ENCODE data around the gene TYRO3. TPM values are rescaled to one million over a fixed set of nuclear protein-coding genes. Genes with fewer than 3 reads are reported as not detected.

The TYRO3 gene
- total and polyA plus RNA-seq, 2 of the 13 experiments (the other 11 are each of a cell fraction or from before 2014, with no cell fraction given): 24.0 to 43.6 TPM

- TF ChIP-seq THAP9 (CRISPR knock-in tag; IDR thresholded peaks at IDR 0.05; ENCODE audit: borderline replicate concordance): no peak
- no peak for TF ChIP-seq RFX5 (IDR thresholded peaks at IDR 0.05; ENCODE audit: low read depth, low read length)
- TF ChIP-seq ZFP37 (CRISPR knock-in tag; IDR thresholded peaks at IDR 0.05; ENCODE audit: borderline replicate concordance): no peak
- no peak for TF ChIP-seq ZFP36L1 (CRISPR knock-in tag; IDR thresholded peaks at IDR 0.05)
- TF ChIP-seq ELF1 (CRISPR knock-in tag; IDR thresholded peaks at IDR 0.05): no peak
- TF ChIP-seq ARNTL (CRISPR knock-in tag; IDR thresholded peaks at IDR 0.05): no peak
- no peak for TF ChIP-seq TAF1 (CRISPR knock-in tag; IDR thresholded peaks at IDR 0.05)
Observed at GRCh38 chr15:41581110-41581509, 22.1 kb downstream of the TYRO3 start (continued).

- Histone ChIP-seq H3K4me3 (replicated peaks in 1 of 3; ENCODE audit: insufficient read depth in 1 of 3, low read depth in 2 of 3, low read length in 3 of 3) (no peak overlapping the region), H3K79me2 (ENCODE audit: insufficient read depth, low read length) (no peaks in the 10 kb centered on the region), H3K27me3 (ENCODE audit: control insufficient read depth in 1 of 2, insufficient read depth in 2 of 2, low read length in 2 of 2) (no peaks in the 10 kb centered on the region), H2AFZ (ENCODE audit: low read length) (no peak overlapping the region), H3K27ac (ENCODE audit: extremely low read length, insufficient read depth, low read length) (no peak overlapping the region), H4K20me1 (ENCODE audit: insufficient read depth, low read length) (no peaks in the 10 kb centered on the region), H3K4me1 (ENCODE audit: insufficient read depth, low read length) (peaks cover 23% of the 10 kb centered on the region), H3K9ac (ENCODE audit: insufficient read depth, low read depth, low read length) (no peak overlapping the region), H3K9me3 (ENCODE audit: low read length) (no peaks in the 10 kb centered on the region), H3K36me3 (replicated peaks in 1 of 2; ENCODE audit: control insufficient read depth in 1 of 2, insufficient read depth in 2 of 2, low read length in 2 of 2) (0 out of 5 replicates have a peak, but pooled peaks cover 0 to under 1% of the 10 kb centered on the region in 2 experiments), H3K4me2 (ENCODE audit: low read depth, low read length) (peak overlapping the region; percentile 2; the same call in 1 of the 2 replicates)
- in situ Hi-C loops (cut with HindIII; ENCODE audit: extremely low pct_ligation_motif_present, low pct_unique_long_range_greater_than_20kb): no loop called here
- peak; percentile 62 for DNase-seq (ENCODE audit: low spot score)
- intact Hi-C loops (cut with micrococcal nuclease; ENCODE audit: unreplicated experiment): no loop called here
- POLR2A ChIA-PET: interaction anchor here (3.0 to 3.7 kb wide), 2 partner anchors 15 to 22 kb away, joined by 11 to 32 read pairs; no protein-coding TSS in a partner anchor
- FAIRE-seq: peak; percentile 57
- CTCF ChIA-PET (ENCODE audit: low intra/inter-chr PET ratio, low total read pairs): no interaction called here
- ATAC-seq: peak; percentile 56
- WGBS (ENCODE audit: low lambda C conversion rate): 17% methylated on average over 6 of the region's 6 CpGs
- no TSS peak for BruUV-seq (replicated peaks)
- no peak for TF ChIP-seq ETV6 (CRISPR knock-in tag; conservative IDR thresholded peaks at IDR 0.05)
- peak; percentile 74 for TF ChIP-seq CEBPG (CRISPR knock-in tag; IDR thresholded peaks at IDR 0.05)
- no peak for TF ChIP-seq SMAD9 (CRISPR knock-in tag; IDR thresholded peaks at IDR 0.05)
- TF ChIP-seq HNRNPL (IDR thresholded peaks at IDR 0.05; ENCODE audit: low read depth, low read length): no peak
- 0 out of 2 replicates have a peak, but pooled peaks have one; percentile 56 for TF ChIP-seq CEBPB (IDR thresholded peaks at IDR 0.05; ENCODE audit: borderline replicate concordance, low read depth, low read length)
- no peak for TF ChIP-seq PHF5A (CRISPR knock-in tag; IDR thresholded peaks at IDR 0.05; ENCODE audit: low read depth, unreplicated experiment)
- 0 out of 2 replicates have a peak, but pooled peaks have one; percentile 38 for TF ChIP-seq SAP130 (CRISPR knock-in tag; IDR thresholded peaks at IDR 0.05; ENCODE audit: low read depth)
- no peak for TF ChIP-seq ZNF614 (CRISPR knock-in tag; IDR thresholded peaks at IDR 0.05; ENCODE audit: borderline replicate concordance)
- TF ChIP-seq HCFC1 (IDR thresholded peaks at IDR 0.05; ENCODE audit: low read depth, low read length): no peak
- peak; percentile 18; the same call in 1 of the 2 replicates for TF ChIP-seq PAXIP1 (CRISPR knock-in tag; conservative IDR thresholded peaks at IDR 0.05)
- 0 out of 2 replicates have a peak, but pooled peaks have one; percentile 10 for TF ChIP-seq FOSL2 (CRISPR knock-in tag; IDR thresholded peaks at IDR 0.05)
- no peak for TF ChIP-seq ZNF678 (CRISPR knock-in tag; IDR thresholded peaks at IDR 0.05)
- TF ChIP-seq ZNF33A (CRISPR knock-in tag; IDR thresholded peaks at IDR 0.05; ENCODE audit: borderline replicate concordance): no peak
- 0 out of 2 replicates have a peak, but pooled peaks have one; percentile 28 for TF ChIP-seq ELF1 (CRISPR knock-in tag; IDR thresholded peaks at IDR 0.05)
Observed at GRCh38 chr15:41583795-41584194, 24.8 kb downstream of the TYRO3 start.

All from HepG2 (cell line).